Mesothelial cell of epicardium (in vitro differentiated cells): ENCODE data around the gene PLAAT2. TPM values are rescaled to one million over a fixed set of nuclear protein-coding genes. Genes with fewer than 3 reads are reported as not detected.
"Not testable (repeated sequence)": the region's sequence is repeated elsewhere in the genome, so short reads cannot be mapped to it uniquely, and the experiment has no call there.

ENCODE experiments used
- DNase-seq, 2 experiments: peaks; one replicate each; pipeline ENCODE4 v3.0.0; 2021; ENCODE audit warnings: low spot score in 2 of 2; ENCODE audit not compliant: unreplicated experiment in 2 of 2
- H3K27ac Mint-ChIP-seq: 2 replicates; pipeline ENCODE4 v1.8.0; 2021; ENCODE audit warnings: mixed read lengths
- H3K27me3 Mint-ChIP-seq: 2 replicates; pipeline ENCODE4 v1.8.0; 2021; ENCODE audit warnings: low read depth, mixed read lengths
- H3K36me3 Mint-ChIP-seq: 2 replicates; pipeline ENCODE4 v1.8.0; 2021; ENCODE audit warnings: mixed read lengths
- H3K4me1 Mint-ChIP-seq: 2 replicates; pipeline ENCODE4 v1.8.0; 2021; ENCODE audit warnings: mixed read lengths
- H3K4me3 Mint-ChIP-seq: 2 replicates; pipeline ENCODE4 v1.8.0; 2021; ENCODE audit warnings: mild to moderate bottlenecking, moderate library complexity, mixed read lengths
- H3K9me3 Mint-ChIP-seq: 2 replicates; pipeline ENCODE4 v1.8.0; 2021; ENCODE audit warnings: mixed read lengths
- total RNA-seq: library from RNA; stranded (reverse); gene quantifications from 3 replicates; pipeline ENCODE4 v1.2.1, GENCODE V29; 2021
- TF ChIP-seq, protein P1 (sequence below): fragments of 200-600 bp; sonication (generic); IDR thresholded peaks from one replicate; pipeline ENCODE4 v1.5.0; 2021; ENCODE audit warnings: antibody characterized with exemption; ENCODE audit not compliant: unreplicated experiment

The PLAAT2 gene
- total RNA-seq, 1 donor from 2014 or later: not detected

DNA sequence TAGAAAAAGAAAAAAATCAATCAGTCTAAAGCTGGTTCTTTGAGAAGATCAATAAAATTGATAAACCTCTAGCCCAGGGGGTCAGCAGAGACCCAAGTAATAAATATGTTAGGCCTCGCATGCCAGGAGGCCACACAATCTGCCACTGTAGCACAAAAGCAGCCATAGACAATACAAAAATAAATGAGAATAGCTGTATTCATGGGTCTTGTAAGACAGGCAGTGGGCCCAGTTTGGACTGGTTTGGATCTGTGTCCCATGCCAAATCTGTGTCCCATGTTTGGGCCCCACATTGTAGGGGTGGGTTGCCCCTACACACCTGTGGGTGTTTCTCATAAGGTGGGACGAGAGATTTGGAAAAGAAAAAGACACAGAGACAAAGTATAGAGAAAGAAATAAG, 33.2 kb downstream of the PLAAT2 start:
- Mint-ChIP-seq H3K4me3 (no peak overlapping the region), H3K27ac (no peak overlapping the region), H3K27me3 (no peaks in the 10 kb centered on the region), H3K9me3 (no peaks in the 10 kb centered on the region), H3K4me1 (peaks cover 53% of the 10 kb centered on the region), H3K36me3 (no peaks in the 10 kb centered on the region)
- DNase-seq: no peak
- TF ChIP-seq, protein P1, sequence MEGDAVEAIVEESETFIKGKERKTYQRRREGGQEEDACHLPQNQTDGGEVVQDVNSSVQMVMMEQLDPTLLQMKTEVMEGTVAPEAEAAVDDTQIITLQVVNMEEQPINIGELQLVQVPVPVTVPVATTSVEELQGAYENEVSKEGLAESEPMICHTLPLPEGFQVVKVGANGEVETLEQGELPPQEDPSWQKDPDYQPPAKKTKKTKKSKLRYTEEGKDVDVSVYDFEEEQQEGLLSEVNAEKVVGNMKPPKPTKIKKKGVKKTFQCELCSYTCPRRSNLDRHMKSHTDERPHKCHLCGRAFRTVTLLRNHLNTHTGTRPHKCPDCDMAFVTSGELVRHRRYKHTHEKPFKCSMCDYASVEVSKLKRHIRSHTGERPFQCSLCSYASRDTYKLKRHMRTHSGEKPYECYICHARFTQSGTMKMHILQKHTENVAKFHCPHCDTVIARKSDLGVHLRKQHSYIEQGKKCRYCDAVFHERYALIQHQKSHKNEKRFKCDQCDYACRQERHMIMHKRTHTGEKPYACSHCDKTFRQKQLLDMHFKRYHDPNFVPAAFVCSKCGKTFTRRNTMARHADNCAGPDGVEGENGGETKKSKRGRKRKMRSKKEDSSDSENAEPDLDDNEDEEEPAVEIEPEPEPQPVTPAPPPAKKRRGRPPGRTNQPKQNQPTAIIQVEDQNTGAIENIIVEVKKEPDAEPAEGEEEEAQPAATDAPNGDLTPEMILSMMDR: no peak

DNA sequence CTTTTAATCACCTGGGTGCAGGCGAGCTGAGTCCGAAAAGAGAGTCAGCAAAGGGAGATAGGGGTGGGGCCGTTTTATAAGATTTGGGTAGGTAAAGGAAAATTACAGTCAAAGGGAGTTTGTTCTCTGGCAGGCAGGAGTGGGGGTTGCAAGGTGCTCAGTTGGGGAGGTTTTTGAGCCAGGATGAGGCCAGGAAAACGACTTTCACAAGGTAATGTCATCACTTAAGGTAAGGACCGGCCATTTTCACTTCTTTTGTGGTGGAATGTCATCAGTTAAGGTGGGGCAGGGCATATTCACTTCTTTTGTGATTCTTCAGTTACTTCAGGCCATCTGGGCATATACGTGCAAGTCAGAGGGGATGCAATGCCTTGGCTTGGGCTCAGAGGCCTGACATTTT, 33.8 kb downstream of the PLAAT2 start:
- peaks cover 53% of the 10 kb centered on the region for H3K4me1 Mint-ChIP-seq
- H3K4me3 Mint-ChIP-seq, H3K27me3 Mint-ChIP-seq, DNase-seq, H3K36me3 Mint-ChIP-seq, H3K9me3 Mint-ChIP-seq, H3K27ac Mint-ChIP-seq: not testable (repeated sequence)

DNA sequence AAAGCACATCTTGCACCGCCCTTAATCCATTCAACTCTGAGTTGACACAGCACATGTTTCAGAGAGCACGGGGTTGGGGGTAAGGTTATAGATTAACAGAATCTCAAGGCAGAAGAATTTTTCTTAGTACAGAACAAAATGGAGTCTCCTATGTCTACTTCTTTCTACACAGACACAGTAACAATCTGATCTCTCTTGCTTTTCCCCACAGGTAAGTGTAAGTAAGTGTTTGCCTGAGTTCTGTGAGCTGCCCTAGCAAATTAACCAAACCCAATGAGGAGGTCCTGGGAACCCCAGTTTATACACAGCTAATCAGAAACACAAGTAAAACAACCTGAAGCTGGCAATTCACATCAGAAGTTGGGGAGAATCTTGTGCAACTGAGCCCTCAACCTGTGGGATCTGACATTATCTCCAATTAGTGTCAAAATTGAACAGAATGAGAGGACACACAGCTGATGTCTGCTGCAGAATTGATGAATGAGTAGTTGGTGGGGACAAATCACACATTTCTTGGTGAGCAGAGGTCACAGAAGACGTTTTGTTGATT, 34.4 kb downstream of the PLAAT2 start:
- H3K27me3 Mint-ChIP-seq, H3K4me3 Mint-ChIP-seq, H3K36me3 Mint-ChIP-seq, DNase-seq, H3K9me3 Mint-ChIP-seq: not testable (repeated sequence)
- Mint-ChIP-seq H3K4me1 (peaks cover 48% of the 10 kb centered on the region), H3K27ac (peak overlapping the region; percentile 52)

DNA sequence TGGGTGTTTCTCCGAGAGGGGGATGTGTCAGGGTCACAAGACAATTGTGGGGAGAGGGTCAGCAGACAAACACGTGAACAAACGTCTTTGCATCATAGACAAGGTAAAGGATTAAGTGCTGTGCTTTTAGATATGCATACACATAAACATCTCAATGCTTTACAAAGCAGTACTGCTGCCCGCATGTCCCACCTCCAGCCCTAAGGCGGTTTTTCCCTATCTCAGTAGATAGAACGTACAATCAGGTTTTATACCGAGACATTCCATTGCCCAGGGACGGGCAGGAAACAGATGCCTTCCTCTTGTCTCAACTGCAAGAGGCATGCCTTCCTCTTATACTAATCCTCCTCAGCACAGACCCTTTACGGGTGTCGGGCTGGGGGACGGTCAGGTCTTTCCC, 35.0 kb downstream of the PLAAT2 start:
- not testable (repeated sequence) for H3K36me3 Mint-ChIP-seq, DNase-seq, H3K27ac Mint-ChIP-seq, H3K27me3 Mint-ChIP-seq, H3K4me3 Mint-ChIP-seq
- Mint-ChIP-seq H3K4me1 (peaks cover 42% of the 10 kb centered on the region), H3K9me3 (peaks cover 14% of the 10 kb centered on the region)

DNA sequence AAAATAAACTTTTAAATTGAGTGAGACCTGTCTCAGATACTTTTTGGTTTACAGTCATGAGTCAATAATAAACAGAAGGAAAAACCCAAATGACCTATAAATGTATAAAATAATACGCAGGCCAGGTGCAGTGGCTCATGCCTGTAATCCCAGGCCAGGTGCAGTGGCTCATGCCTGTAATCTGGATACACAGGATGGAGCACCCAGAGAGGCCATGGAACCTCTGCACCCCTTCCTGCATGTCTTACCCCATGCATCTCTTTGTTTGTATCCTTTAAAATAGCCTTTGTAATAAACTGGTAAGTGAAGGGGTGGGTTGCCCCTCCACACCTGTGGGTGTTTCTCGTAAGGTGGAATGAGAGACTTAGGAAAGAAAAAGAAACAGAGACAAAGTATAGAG, 35.5 kb downstream of the PLAAT2 start:
- Mint-ChIP-seq H3K27ac (no peak overlapping the region), H3K9me3 (peaks cover 16% of the 10 kb centered on the region), H3K4me1 (peaks cover 37% of the 10 kb centered on the region), H3K27me3 (no peaks in the 10 kb centered on the region), H3K36me3 (peaks cover 5% of the 10 kb centered on the region), H3K4me3 (no peak overlapping the region)
- TF ChIP-seq, protein P1: no peak
- no peak for DNase-seq

DNA sequence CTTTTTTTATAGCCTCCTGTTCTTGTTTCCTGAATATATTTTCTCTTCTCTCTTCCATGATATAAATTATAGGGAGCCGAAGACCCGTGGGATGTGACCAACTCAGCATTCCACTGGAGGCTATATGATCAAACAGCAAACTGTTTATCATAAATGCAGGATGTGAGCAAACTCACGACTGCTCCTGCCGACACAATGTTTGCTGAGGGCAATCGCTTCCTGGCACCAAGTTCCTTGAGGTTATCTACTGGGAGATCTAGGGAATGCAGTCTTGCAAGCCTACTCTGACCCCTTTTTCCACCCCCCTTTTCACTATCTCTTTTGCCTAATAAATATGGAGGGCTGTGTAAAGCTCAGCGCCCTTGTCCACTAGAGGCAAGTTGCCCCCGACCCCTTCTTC, 40.0 kb downstream of the PLAAT2 start:
- Mint-ChIP-seq H3K36me3 (peaks cover 5% of the 10 kb centered on the region), H3K27ac (no peak overlapping the region), H3K4me1 (peaks cover 7% of the 10 kb centered on the region), H3K27me3 (no peaks in the 10 kb centered on the region), H3K9me3 (peaks cover 19% of the 10 kb centered on the region), H3K4me3 (no peak overlapping the region)
- TF ChIP-seq, protein P1: no peak
- no peak for DNase-seq

DNA sequence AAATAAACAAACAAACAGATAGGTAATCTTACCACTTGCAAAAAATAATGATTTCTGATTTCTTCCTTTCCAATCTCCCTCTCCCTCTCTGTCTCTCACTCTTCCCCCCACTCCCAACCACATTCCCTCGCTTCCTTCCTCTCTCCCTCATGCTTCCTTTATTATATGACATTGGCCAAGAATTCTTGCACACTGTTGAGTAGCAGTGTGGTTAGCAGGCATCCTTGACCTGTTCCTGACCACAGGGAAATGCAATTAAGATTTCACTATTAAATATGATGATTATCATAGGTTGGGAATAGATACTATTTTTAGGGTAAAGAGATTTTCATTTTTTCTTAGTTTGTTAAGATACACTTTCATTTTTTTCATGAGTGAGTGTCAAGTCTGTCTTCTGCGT, 41.3 kb downstream of the PLAAT2 start:
- peaks cover 5% of the 10 kb centered on the region for H3K36me3 Mint-ChIP-seq

More for the DNA sequence above, 41.3 kb downstream of the PLAAT2 start:
- Mint-ChIP-seq H3K4me1 (no peaks in the 10 kb centered on the region), H3K9me3 (peaks cover 19% of the 10 kb centered on the region), H3K27ac (no peak overlapping the region), H3K27me3 (no peaks in the 10 kb centered on the region), H3K4me3 (no peak overlapping the region)
- TF ChIP-seq, protein P1: no peak
- no peak for DNase-seq
